PFSK-1 (cell line): ENCODE measurements around the gene LGALS3BP.

Experiments
- FOXP2 ChIP-seq: optimal IDR thresholded peaks from 2 replicates; pipeline ENCODE3; 2011; ENCODE audit warnings: borderline replicate concordance, control low read depth, inconsistent platforms; ENCODE audit not compliant: insufficient read depth; ENCODE audit errors: extremely low read length, extremely low read depth
- POLR2AphosphoS5 ChIP-seq: IDR thresholded peaks from 2 replicates; pipeline ENCODE4 v1.6.1; 2012; ENCODE audit warnings: low read depth, mild to moderate bottlenecking, control low read depth, low read length, moderate library complexity
- SIN3A ChIP-seq: IDR thresholded peaks from 2 replicates; pipeline ENCODE4 v1.6.1; 2012; ENCODE audit warnings: mild to moderate bottlenecking, low read length, moderate library complexity, borderline replicate concordance; ENCODE audit not compliant: insufficient read depth
- TAF1 ChIP-seq: IDR thresholded peaks from 2 replicates; pipeline ENCODE4 v1.6.1; 2012; ENCODE audit warnings: low read length, control low read depth, borderline replicate concordance; ENCODE audit not compliant: insufficient read depth
- TF ChIP-seq, protein P1 (sequence below), 2 experiments: IDR thresholded peaks; 2 replicates each; pipeline versions ENCODE4 v1.6.1 to v1.8.0; 2011 to 2012; ENCODE audit warnings: low read depth in 2 of 2, low read length in 2 of 2, control low read depth in 1 of 2, inconsistent platforms in 1 of 2, mild to moderate bottlenecking in 1 of 2, moderate library complexity in 1 of 2; ENCODE audit not compliant: insufficient read depth in 1 of 2

LGALS3BP gene

GRCh38 chr17:79026376-79027273, 46.9 kb upstream of the LGALS3BP start:
- TF ChIP-seq TAF1, result no peak
- TF ChIP-seq SIN3A, result no peak
- TF ChIP-seq FOXP2, result no peak

DNA sequence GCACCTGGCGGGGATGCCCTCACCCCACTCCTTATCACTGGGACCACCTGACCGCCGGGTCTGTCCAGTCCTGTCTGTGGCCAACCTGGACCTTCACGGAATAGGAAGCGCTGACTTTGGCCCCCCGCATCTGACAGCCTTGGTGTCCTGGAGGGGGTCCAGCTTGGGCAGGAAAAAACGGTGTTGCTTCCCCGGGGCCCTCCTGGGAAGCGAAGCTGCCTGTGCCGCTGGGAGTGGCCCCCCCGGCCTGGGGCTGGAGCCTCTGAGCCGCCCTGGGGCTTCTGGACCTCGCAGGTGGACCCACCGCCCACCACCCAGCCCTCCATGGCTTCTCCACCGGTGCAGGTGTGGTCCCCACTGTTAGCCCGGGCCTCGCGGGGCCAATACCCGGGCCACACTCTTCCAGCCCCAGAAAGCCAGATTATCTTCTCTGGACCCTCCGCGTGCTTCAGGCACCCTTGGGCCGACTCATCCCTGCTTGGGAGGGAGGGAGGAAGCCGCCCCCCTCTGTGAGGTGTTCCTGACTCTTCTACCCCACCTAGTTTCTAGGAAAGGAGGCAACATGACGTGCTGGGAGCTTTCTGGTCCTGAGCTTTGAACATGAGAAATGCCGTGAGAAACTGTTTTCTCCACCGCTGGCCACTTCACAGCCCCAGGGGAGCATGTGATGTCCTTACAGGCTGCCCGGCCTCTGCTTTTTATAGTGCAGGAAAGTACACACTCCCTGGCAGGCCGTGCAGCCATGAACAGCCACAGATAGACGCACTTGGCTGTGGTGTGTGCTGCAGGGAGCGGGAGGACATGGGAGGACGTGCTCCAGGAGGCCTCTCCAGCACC, 45.4 kb upstream of the LGALS3BP start:
- no peak for TF ChIP-seq POLR2AphosphoS5
- no peak for TF ChIP-seq TAF1
- no peak for TF ChIP-seq SIN3A
- TF ChIP-seq, protein P1, sequence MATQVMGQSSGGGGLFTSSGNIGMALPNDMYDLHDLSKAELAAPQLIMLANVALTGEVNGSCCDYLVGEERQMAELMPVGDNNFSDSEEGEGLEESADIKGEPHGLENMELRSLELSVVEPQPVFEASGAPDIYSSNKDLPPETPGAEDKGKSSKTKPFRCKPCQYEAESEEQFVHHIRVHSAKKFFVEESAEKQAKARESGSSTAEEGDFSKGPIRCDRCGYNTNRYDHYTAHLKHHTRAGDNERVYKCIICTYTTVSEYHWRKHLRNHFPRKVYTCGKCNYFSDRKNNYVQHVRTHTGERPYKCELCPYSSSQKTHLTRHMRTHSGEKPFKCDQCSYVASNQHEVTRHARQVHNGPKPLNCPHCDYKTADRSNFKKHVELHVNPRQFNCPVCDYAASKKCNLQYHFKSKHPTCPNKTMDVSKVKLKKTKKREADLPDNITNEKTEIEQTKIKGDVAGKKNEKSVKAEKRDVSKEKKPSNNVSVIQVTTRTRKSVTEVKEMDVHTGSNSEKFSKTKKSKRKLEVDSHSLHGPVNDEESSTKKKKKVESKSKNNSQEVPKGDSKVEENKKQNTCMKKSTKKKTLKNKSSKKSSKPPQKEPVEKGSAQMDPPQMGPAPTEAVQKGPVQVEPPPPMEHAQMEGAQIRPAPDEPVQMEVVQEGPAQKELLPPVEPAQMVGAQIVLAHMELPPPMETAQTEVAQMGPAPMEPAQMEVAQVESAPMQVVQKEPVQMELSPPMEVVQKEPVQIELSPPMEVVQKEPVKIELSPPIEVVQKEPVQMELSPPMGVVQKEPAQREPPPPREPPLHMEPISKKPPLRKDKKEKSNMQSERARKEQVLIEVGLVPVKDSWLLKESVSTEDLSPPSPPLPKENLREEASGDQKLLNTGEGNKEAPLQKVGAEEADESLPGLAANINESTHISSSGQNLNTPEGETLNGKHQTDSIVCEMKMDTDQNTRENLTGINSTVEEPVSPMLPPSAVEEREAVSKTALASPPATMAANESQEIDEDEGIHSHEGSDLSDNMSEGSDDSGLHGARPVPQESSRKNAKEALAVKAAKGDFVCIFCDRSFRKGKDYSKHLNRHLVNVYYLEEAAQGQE (IDR thresholded peaks at IDR 0.05; ENCODE audit: insufficient read depth in 1 of 2, low read depth in 2 of 2, low read length in 2 of 2), result no peak
- no peak for TF ChIP-seq FOXP2

DNA sequence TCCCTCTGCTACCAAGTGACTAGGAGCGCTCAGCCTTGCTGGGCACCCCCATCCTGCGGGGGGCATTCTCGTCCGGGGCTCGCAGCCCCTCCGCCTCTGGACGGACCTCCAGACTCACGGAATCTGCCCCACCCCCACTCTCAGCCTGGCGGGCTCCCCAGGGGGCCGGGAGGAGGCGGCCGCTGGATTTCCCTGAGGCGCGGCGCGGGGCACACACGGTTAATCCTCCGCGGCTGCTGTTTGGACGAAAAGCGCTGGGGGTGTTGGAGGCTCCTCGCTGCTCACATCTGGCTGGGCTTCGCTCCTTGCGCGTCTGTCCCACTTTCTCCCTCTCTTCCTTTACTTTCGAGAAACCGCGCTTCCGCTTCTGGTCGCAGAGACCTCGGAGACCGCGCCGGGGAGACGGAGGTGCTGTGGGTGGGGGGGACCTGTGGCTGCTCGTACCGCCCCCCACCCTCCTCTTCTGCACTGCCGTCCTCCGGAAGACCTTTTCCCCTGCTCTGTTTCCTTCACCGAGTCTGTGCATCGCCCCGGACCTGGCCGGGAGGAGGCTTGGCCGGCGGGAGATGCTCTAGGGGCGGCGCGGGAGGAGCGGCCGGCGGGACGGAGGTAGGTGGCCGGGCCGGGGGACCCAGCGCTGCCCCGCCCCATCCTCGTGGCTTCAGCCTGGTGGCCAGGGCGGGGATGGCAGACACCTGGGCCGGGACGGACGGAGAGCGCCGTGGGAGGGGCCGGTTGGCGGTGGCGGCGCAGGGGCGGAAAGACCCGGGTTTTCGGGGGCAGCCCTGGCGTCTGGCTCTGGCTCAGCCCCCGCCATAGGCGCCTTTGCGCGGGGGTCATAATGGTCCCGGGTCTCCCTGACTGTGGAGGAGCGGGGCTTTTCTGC, 44.4 kb upstream of the LGALS3BP start, which contains the start of gene C1QTNF1:
C1QTNF1 (plus strand) TSS at position 284 of the 886 bp plus-strand sequence. CDS start 19,800 bp downstream, outside the sequence.
- TF ChIP-seq SIN3A, result no peak
- TF ChIP-seq, protein P1 (IDR thresholded peaks at IDR 0.05; ENCODE audit: insufficient read depth in 1 of 2, low read depth in 2 of 2, low read length in 2 of 2), result no peak
- no peak for TF ChIP-seq FOXP2
- TF ChIP-seq POLR2AphosphoS5, result no peak
- TF ChIP-seq TAF1, result no peak

DNA sequence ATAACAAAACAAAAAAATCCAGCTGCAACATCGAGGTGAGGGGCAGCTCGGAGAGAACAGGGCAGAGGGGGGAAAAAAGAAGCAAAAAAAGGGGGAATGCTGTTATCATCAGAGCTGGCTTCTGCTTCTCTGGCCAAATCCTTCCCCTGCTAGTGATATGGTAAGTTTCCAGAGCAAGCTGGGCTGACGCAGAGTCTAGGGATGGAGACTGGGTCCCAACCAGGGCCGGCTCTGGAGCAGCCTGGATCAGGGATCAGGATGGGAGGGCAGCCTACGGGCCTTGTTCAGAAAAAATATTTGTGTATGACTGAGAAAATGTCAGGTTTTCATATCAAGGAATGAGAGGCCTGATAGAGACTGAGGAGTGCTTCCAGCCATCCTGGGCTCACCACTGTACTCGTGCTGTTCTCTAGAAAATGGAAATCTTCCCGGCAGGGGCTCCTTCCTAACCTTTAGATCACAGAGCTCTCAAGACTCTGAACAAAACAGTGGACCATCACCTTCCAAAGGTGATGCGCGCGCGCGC, 43.5 kb upstream of the LGALS3BP start:
- TF ChIP-seq, protein P1 (IDR thresholded peaks at IDR 0.05; ENCODE audit: insufficient read depth in 1 of 2, low read depth in 2 of 2, low read length in 2 of 2), result no peak
- no peak for TF ChIP-seq SIN3A
- TF ChIP-seq POLR2AphosphoS5, result no peak
- TF ChIP-seq TAF1, result no peak
- no peak for TF ChIP-seq FOXP2

GRCh38 chr17:79022507-79022991, 42.8 kb upstream of the LGALS3BP start:
- TF ChIP-seq POLR2AphosphoS5, result no peak
- no peak for TF ChIP-seq SIN3A
